ENCODE data around the gene PCSK9.

GRCh38 chr1:55079651-55080050 lies 40.3 kb downstream of the PCSK9 start:
- no peak for TF ChIP-seq EP300 (IDR thresholded peaks at IDR 0.05)
- TF ChIP-seq POLR2A (IDR thresholded peaks at IDR 0.05) = no peak
